Smooth muscle cell (in vitro differentiated cells): ENCODE results near the gene PLCL2. TPM values are rescaled to one million over a fixed set of nuclear protein-coding genes. Genes with fewer than 3 reads are reported as not detected.

Experiments
- DNase-seq: peaks from one replicate; lab custom pipeline; 2025; ENCODE audit not compliant: unreplicated experiment; lab: John Stamatoyannopoulos, UW
- H2AFZ ChIP-seq: fragments of 200-600 bp; sonication (generic); 2 replicates; pipeline ENCODE4 v1.6.0; 2016; ENCODE audit warnings: antibody characterized with exemption, low read depth, mild to moderate bottlenecking
- H3F3A ChIP-seq: fragments of 200-600 bp; sonication (generic); 2 replicates; pipeline ENCODE4 v1.6.0; 2017; ENCODE audit warnings: antibody characterized with exemption, low read depth
- H3K27ac ChIP-seq: fragments of 200-600 bp; sonication (generic); 2 replicates; pipeline ENCODE4 v1.5.1; 2016; ENCODE audit warnings: low read depth, mild to moderate bottlenecking
- H3K27me3 ChIP-seq: fragments of 200-600 bp; sonication (generic); 2 replicates; pipeline ENCODE4 v1.6.1; 2016; ENCODE audit warnings: low read depth, mild to moderate bottlenecking
- H3K36me3 ChIP-seq: fragments of 200-600 bp; sonication (generic); 2 replicates; pipeline ENCODE4 v1.5.1; 2016; ENCODE audit warnings: low read depth
- H3K4me1 ChIP-seq: fragments of 200-600 bp; sonication (generic); 2 replicates; pipeline ENCODE4 v1.5.1; 2016; ENCODE audit warnings: low read depth
- H3K4me2 ChIP-seq: fragments of 200-600 bp; sonication (generic); 2 replicates; pipeline ENCODE4 v1.6.0; 2016; ENCODE audit warnings: mild to moderate bottlenecking
- H3K4me3 ChIP-seq: fragments of 200-600 bp; sonication (generic); 2 replicates; pipeline ENCODE4 v1.5.1; 2016; ENCODE audit warnings: mild to moderate bottlenecking
- H3K79me2 ChIP-seq: fragments of 200-600 bp; sonication (generic); 2 replicates; pipeline ENCODE4 v1.6.0; 2016; ENCODE audit warnings: low read depth, mild to moderate bottlenecking
- H3K9ac ChIP-seq: fragments of 200-600 bp; sonication (generic); 2 replicates; pipeline ENCODE4 v1.6.0; 2016; ENCODE audit warnings: low read depth
- H3K9me3 ChIP-seq: fragments of 200-600 bp; sonication (generic); replicated peaks from 2 replicates; pipeline ENCODE4 v1.5.1; 2016; ENCODE audit warnings: low read depth
- H4K20me1 ChIP-seq: fragments of 200-600 bp; sonication (generic); 2 replicates; pipeline ENCODE4 v1.6.0; 2016; ENCODE audit warnings: low read depth
- CTCF ChIP-seq: fragments of 200-600 bp; sonication (generic); IDR thresholded peaks from 2 replicates; pipeline ENCODE4 v1.5.1; 2017; ENCODE audit warnings: borderline replicate concordance, mild to moderate bottlenecking, antibody characterized with exemption; ENCODE audit not compliant: insufficient read depth, poor library complexity, severe bottlenecking
- WGBS: methylation state at CpG from one replicate; pipeline ENCODE4 v1.1.7; 2016; ENCODE audit warnings: low lambda C conversion rate; 5-methylcytosine and 5-hydroxymethylcytosine counted together
- polyA plus RNA-seq: library from polyadenylated mRNA; unstranded; fragments of >200 nt; fragmentation: Nextera tagmentation; extraction: Ambion mirVana; gene quantifications from 2 replicates; pipeline ENCODE4 v1.2.1, GENCODE V29; 2016
- total RNA-seq: library from RNA; depleted of rRNA; stranded (reverse); fragments of >200 nt; gene quantifications from 2 replicates; pipeline ENCODE4 v1.2.3, GENCODE V29; 2014

Gene PLCL2
- total and polyA plus RNA-seq, 2 experiments from 2014 or later = 2.1 to 5.0 TPM

- H3K36me3 ChIP-seq = no peaks in the 10 kb centered on the region
- no peaks in the 10 kb centered on the region for H3K27me3 ChIP-seq
- DNase-seq = no peak
- no peak overlapping the region for H3K4me2 ChIP-seq
- no peak overlapping the region for H3K4me3 ChIP-seq
- H3F3A ChIP-seq = no peaks in the 10 kb centered on the region
- 96% methylated on average over 1 of the region's 1 CpG for WGBS
- no peaks in the 10 kb centered on the region for H3K9me3 ChIP-seq
- no peaks in the 10 kb centered on the region for H3K4me1 ChIP-seq
- H3K9ac ChIP-seq = no peak overlapping the region
- H3K79me2 ChIP-seq = no peaks in the 10 kb centered on the region
- no peak overlapping the region for H2AFZ ChIP-seq
- TF ChIP-seq CTCF = no peak
- H4K20me1 ChIP-seq = no peaks in the 10 kb centered on the region
- H3K27ac ChIP-seq = no peak overlapping the region
These were observed 191.2 kb downstream of the PLCL2 start for GRCh38 chr3:17075907-17076306.

GRCh38 chr3:17076940-17077605 is 192.3 kb downstream of the PLCL2 start:
- TF ChIP-seq CTCF = no peak
- Histone ChIP-seq H3K4me2 (no peak overlapping the region), H3K27me3 (no peaks in the 10 kb centered on the region), H3K4me3 (no peak overlapping the region), H3K9me3 (no peaks in the 10 kb centered on the region), H3K9ac (no peak overlapping the region), H3F3A (no peaks in the 10 kb centered on the region), H3K36me3 (no peaks in the 10 kb centered on the region), H3K27ac (no peak overlapping the region), H4K20me1 (no peaks in the 10 kb centered on the region), H3K4me1 (no peaks in the 10 kb centered on the region), H2AFZ (no peak overlapping the region), H3K79me2 (no peaks in the 10 kb centered on the region)
- no peak for DNase-seq
- 80% methylated on average over 4 of the region's 4 CpGs for WGBS

- no peaks in the 10 kb centered on the region for H3K79me2 ChIP-seq
- no peak overlapping the region for H3K4me3 ChIP-seq
- no peaks in the 10 kb centered on the region for H3K4me1 ChIP-seq
- TF ChIP-seq CTCF = no peak
- H3F3A ChIP-seq = no peaks in the 10 kb centered on the region
- H4K20me1 ChIP-seq = no peaks in the 10 kb centered on the region
- H3K4me2 ChIP-seq = no peak overlapping the region
- no peak for DNase-seq
- no peak overlapping the region for H3K27ac ChIP-seq
- H2AFZ ChIP-seq = no peak overlapping the region
- WGBS = 70% methylated on average over 5 of the region's 5 CpGs
- no peak overlapping the region for H3K9ac ChIP-seq
- no peaks in the 10 kb centered on the region for H3K36me3 ChIP-seq
- H3K27me3 ChIP-seq = no peaks in the 10 kb centered on the region
- H3K9me3 ChIP-seq = no peaks in the 10 kb centered on the region
These were observed 192.9 kb downstream of the PLCL2 start for GRCh38 chr3:17077606-17078005.

GRCh38 chr3:17078926-17079465 is 194.2 kb downstream of the PLCL2 start:
- no peaks in the 10 kb centered on the region for H4K20me1 ChIP-seq
- H3K4me3 ChIP-seq = no peak overlapping the region
- no peak overlapping the region for H3K27ac ChIP-seq
- H3K9me3 ChIP-seq = no peaks in the 10 kb centered on the region
- H3K4me1 ChIP-seq = no peaks in the 10 kb centered on the region
- DNase-seq = no peak
- no peaks in the 10 kb centered on the region for H3K36me3 ChIP-seq
- 92% methylated on average over 7 of the region's 7 CpGs for WGBS
- no peaks in the 10 kb centered on the region for H3K79me2 ChIP-seq
- no peaks in the 10 kb centered on the region for H3K27me3 ChIP-seq
- no peak overlapping the region for H3K9ac ChIP-seq
- no peak for TF ChIP-seq CTCF
- H3K4me2 ChIP-seq = no peak overlapping the region
- H3F3A ChIP-seq = no peaks in the 10 kb centered on the region
- H2AFZ ChIP-seq = no peak overlapping the region
